Measurements from ENCODE around the gene PGBD1.

The PGBD1 gene

GRCh38 chr6:28240471-28240870 is 40.9 kb upstream of the PGBD1 start:
- Histone ChIP-seq H2BK5ac (ENCODE audit: low read depth, low read length, poor library complexity, severe bottlenecking) (no peak overlapping the region), H2BK15ac (ENCODE audit: low read depth, poor library complexity, severe bottlenecking) (no peak overlapping the region), H3K79me1 (replicated peaks; ENCODE audit: low read length, poor library complexity, severe bottlenecking) (peaks cover 9% of the 10 kb centered on the region), H2BK120ac (ENCODE audit: low read depth, low read length) (no peak overlapping the region), H2BK12ac (ENCODE audit: low read length in 2 of 2) (no peak overlapping the region), H3K27ac (ENCODE audit: low read length, poor library complexity, severe bottlenecking) (no peak overlapping the region), H3K27me3 (ENCODE audit: control insufficient read depth in 1 of 2, insufficient read depth in 1 of 2, low read length in 2 of 2) (no peaks in the 10 kb centered on the region), H3K4me2 (ENCODE audit: low read length, poor library complexity, severe bottlenecking) (no peak overlapping the region), H2AK5ac (ENCODE audit: low read length, severe bottlenecking) (no peak overlapping the region), H2AFZ (ENCODE audit: low read depth, low read length) (no peak overlapping the region), H3K4me1 (ENCODE audit: control insufficient read depth, insufficient read depth, low read depth, low read length) (no peaks in the 10 kb centered on the region), H3K4ac (ENCODE audit: low read depth in 1 of 2, low read length in 2 of 2) (no peak overlapping the region), H3K18ac (ENCODE audit: low read depth in 1 of 2, low read length in 2 of 2) (no peak overlapping the region), H3K14ac (ENCODE audit: low read length in 2 of 2) (no peak overlapping the region), H4K91ac (ENCODE audit: low read length) (no peak overlapping the region), H3K9ac (ENCODE audit: low read length) (no peak overlapping the region), H3K36me3 (ENCODE audit: control insufficient read depth in 1 of 2, insufficient read depth in 2 of 2, low read depth in 1 of 2, low read length in 2 of 2) (peaks cover 2 to 31% of the 10 kb centered on the region in 2 experiments), H4K8ac (ENCODE audit: low read length) (no peak overlapping the region), H3K4me3 (ENCODE audit: insufficient read depth in 1 of 2, low read depth in 1 of 2, low read length in 2 of 2) (no peak overlapping the region), H3K23ac (ENCODE audit: low read length in 2 of 2) (no peak overlapping the region), H3K9me3 (ENCODE audit: control insufficient read depth, low read length) (no peaks in the 10 kb centered on the region)
- DNase-seq: no peak
- WGBS: no CpG with 5 or more reads among the region's 1 CpG

- H3K27me3 ChIP-seq (ENCODE audit: control insufficient read depth in 1 of 2, insufficient read depth in 1 of 2, low read length in 2 of 2): no peaks in the 10 kb centered on the region
- peaks cover 20% of the 10 kb centered on the region for H3K79me1 ChIP-seq (replicated peaks; ENCODE audit: low read length, poor library complexity, severe bottlenecking)
- no peak overlapping the region for H3K18ac ChIP-seq (ENCODE audit: low read depth in 1 of 2, low read length in 2 of 2)
- no peak overlapping the region for H2BK15ac ChIP-seq (ENCODE audit: low read depth, poor library complexity, severe bottlenecking)
- H2BK12ac ChIP-seq (ENCODE audit: low read length in 2 of 2): no peak overlapping the region
- no peak overlapping the region for H3K4ac ChIP-seq (ENCODE audit: low read depth in 1 of 2, low read length in 2 of 2)
- DNase-seq: no peak
- no peak overlapping the region for H2BK5ac ChIP-seq (ENCODE audit: low read depth, low read length, poor library complexity, severe bottlenecking)
- no peak overlapping the region for H3K4me2 ChIP-seq (ENCODE audit: low read length, poor library complexity, severe bottlenecking)
- H3K23ac ChIP-seq (ENCODE audit: low read length in 2 of 2): no peak overlapping the region
- no peaks in the 10 kb centered on the region for H3K4me1 ChIP-seq (ENCODE audit: control insufficient read depth, insufficient read depth, low read depth, low read length)
- no peak overlapping the region for H3K27ac ChIP-seq (ENCODE audit: low read length, poor library complexity, severe bottlenecking)
- no peak overlapping the region for H4K91ac ChIP-seq (ENCODE audit: low read length)
- H3K9me3 ChIP-seq (ENCODE audit: control insufficient read depth, low read length): no peaks in the 10 kb centered on the region
- H4K8ac ChIP-seq (ENCODE audit: low read length): no peak overlapping the region
- H3K36me3 ChIP-seq (ENCODE audit: control insufficient read depth in 1 of 2, insufficient read depth in 2 of 2, low read depth in 1 of 2, low read length in 2 of 2): peaks cover 21 to 57% of the 10 kb centered on the region in 2 experiments
- H2AFZ ChIP-seq (ENCODE audit: low read depth, low read length): no peak overlapping the region
- H2BK120ac ChIP-seq (ENCODE audit: low read depth, low read length): no peak overlapping the region
- H3K14ac ChIP-seq (ENCODE audit: low read length in 2 of 2): no peak overlapping the region
- H3K4me3 ChIP-seq (ENCODE audit: insufficient read depth in 1 of 2, low read depth in 1 of 2, low read length in 2 of 2): no peak overlapping the region
- 100% methylated on average over 1 of the region's 3 CpGs for WGBS
- H3K9ac ChIP-seq (ENCODE audit: low read length): no peak overlapping the region
- H2AK5ac ChIP-seq (ENCODE audit: low read length, severe bottlenecking): no peak overlapping the region
These were observed 37.4 kb upstream of the PGBD1 start for GRCh38 chr6:28243946-28244345.

- H3K4ac ChIP-seq (ENCODE audit: low read depth in 1 of 2, low read length in 2 of 2): no peak overlapping the region
- H2BK12ac ChIP-seq (ENCODE audit: low read length in 2 of 2): no peak overlapping the region
- peaks cover 23% of the 10 kb centered on the region for H3K79me1 ChIP-seq (replicated peaks; ENCODE audit: low read length, poor library complexity, severe bottlenecking)
- no peak overlapping the region for H3K4me3 ChIP-seq (ENCODE audit: insufficient read depth in 1 of 2, low read depth in 1 of 2, low read length in 2 of 2)
- H2BK120ac ChIP-seq (ENCODE audit: low read depth, low read length): no peak overlapping the region
- no peak overlapping the region for H3K27ac ChIP-seq (ENCODE audit: low read length, poor library complexity, severe bottlenecking)
- H3K9me3 ChIP-seq (ENCODE audit: control insufficient read depth, low read length): no peaks in the 10 kb centered on the region
- H3K18ac ChIP-seq (ENCODE audit: low read depth in 1 of 2, low read length in 2 of 2): no peak overlapping the region
- no peak overlapping the region for H2BK15ac ChIP-seq (ENCODE audit: low read depth, poor library complexity, severe bottlenecking)
- no peak overlapping the region for H3K9ac ChIP-seq (ENCODE audit: low read length)
- no peaks in the 10 kb centered on the region for H3K4me1 ChIP-seq (ENCODE audit: control insufficient read depth, insufficient read depth, low read depth, low read length)
- no peaks in the 10 kb centered on the region for H3K27me3 ChIP-seq (ENCODE audit: control insufficient read depth in 1 of 2, insufficient read depth in 1 of 2, low read length in 2 of 2)
- H4K91ac ChIP-seq (ENCODE audit: low read length): no peak overlapping the region
- no peak overlapping the region for H2AK5ac ChIP-seq (ENCODE audit: low read length, severe bottlenecking)
- no peak overlapping the region for H3K23ac ChIP-seq (ENCODE audit: low read length in 2 of 2)
- no peak overlapping the region for H3K14ac ChIP-seq (ENCODE audit: low read length in 2 of 2)
- no peak overlapping the region for H2BK5ac ChIP-seq (ENCODE audit: low read depth, low read length, poor library complexity, severe bottlenecking)
- 92% methylated on average over 6 of the region's 6 CpGs for WGBS
- no peak overlapping the region for H2AFZ ChIP-seq (ENCODE audit: low read depth, low read length)
- DNase-seq: no peak
- H3K4me2 ChIP-seq (ENCODE audit: low read length, poor library complexity, severe bottlenecking): no peak overlapping the region
- peaks cover 21 to 64% of the 10 kb centered on the region in 2 experiments for H3K36me3 ChIP-seq (ENCODE audit: control insufficient read depth in 1 of 2, insufficient read depth in 2 of 2, low read depth in 1 of 2, low read length in 2 of 2)
- H4K8ac ChIP-seq (ENCODE audit: low read length): no peak overlapping the region
These were observed 36.0 kb upstream of the PGBD1 start for GRCh38 chr6:28245206-28245941.

GRCh38 chr6:28248916-28249315 is 32.5 kb upstream of the PGBD1 start:
- H2BK120ac ChIP-seq (ENCODE audit: low read depth, low read length): no peak overlapping the region
- 94% methylated on average over 1 of the region's 1 CpG for WGBS
- H2AFZ ChIP-seq (ENCODE audit: low read depth, low read length): no peak overlapping the region
- H3K14ac ChIP-seq (ENCODE audit: low read length in 2 of 2): no peak overlapping the region
- DNase-seq: no peak
- no peak overlapping the region for H3K18ac ChIP-seq (ENCODE audit: low read depth in 1 of 2, low read length in 2 of 2)
- no peak overlapping the region for H3K23ac ChIP-seq (ENCODE audit: low read length in 2 of 2)
- no peak overlapping the region for H2AK5ac ChIP-seq (ENCODE audit: low read length, severe bottlenecking)
- H3K4me2 ChIP-seq (ENCODE audit: low read length, poor library complexity, severe bottlenecking): no peak overlapping the region
- H3K36me3 ChIP-seq (ENCODE audit: control insufficient read depth in 1 of 2, insufficient read depth in 2 of 2, low read depth in 1 of 2, low read length in 2 of 2): peaks cover 21 to 55% of the 10 kb centered on the region in 2 experiments
- no peak overlapping the region for H3K4ac ChIP-seq (ENCODE audit: low read depth in 1 of 2, low read length in 2 of 2)
- peaks cover 5% of the 10 kb centered on the region for H3K4me1 ChIP-seq (ENCODE audit: control insufficient read depth, insufficient read depth, low read depth, low read length)
- H2BK12ac ChIP-seq (ENCODE audit: low read length in 2 of 2): no peak overlapping the region
- H4K8ac ChIP-seq (ENCODE audit: low read length): no peak overlapping the region
- no peak overlapping the region for H4K91ac ChIP-seq (ENCODE audit: low read length)
- no peak overlapping the region for H2BK5ac ChIP-seq (ENCODE audit: low read depth, low read length, poor library complexity, severe bottlenecking)
- H3K9me3 ChIP-seq (ENCODE audit: control insufficient read depth, low read length): no peaks in the 10 kb centered on the region
- no peak overlapping the region for H3K27ac ChIP-seq (ENCODE audit: low read length, poor library complexity, severe bottlenecking)
- H3K27me3 ChIP-seq (ENCODE audit: control insufficient read depth in 1 of 2, insufficient read depth in 1 of 2, low read length in 2 of 2): no peaks in the 10 kb centered on the region
- no peak overlapping the region for H2BK15ac ChIP-seq (ENCODE audit: low read depth, poor library complexity, severe bottlenecking)
- H3K9ac ChIP-seq (ENCODE audit: low read length): no peak overlapping the region
- H3K79me1 ChIP-seq (replicated peaks; ENCODE audit: low read length, poor library complexity, severe bottlenecking): peaks cover 26% of the 10 kb centered on the region
- no peak overlapping the region for H3K4me3 ChIP-seq (ENCODE audit: insufficient read depth in 1 of 2, low read depth in 1 of 2, low read length in 2 of 2)
